KBM-7 (cell line): ENCODE measurements around the gene NPNT.
"Not testable (repeated sequence)": the region's sequence is repeated elsewhere in the genome, so short reads cannot be mapped to it uniquely, and the experiment has no call there.

ENCODE experiments used
- DNase-seq: peaks from one replicate; pipeline ENCODE4 v3.0.0-alpha.2; 2015
- in situ Hi-C: fragments of 300-500 bp; cut with MboI; formaldehyde crosslinking; loops from 2 replicates; pipeline ENCODE4 v1.14.3; 2020; ENCODE audit warnings: low sequenced_read_pairs, low pct_unique_long_range_greater_than_20kb, mixed read lengths

NPNT gene

DNA sequence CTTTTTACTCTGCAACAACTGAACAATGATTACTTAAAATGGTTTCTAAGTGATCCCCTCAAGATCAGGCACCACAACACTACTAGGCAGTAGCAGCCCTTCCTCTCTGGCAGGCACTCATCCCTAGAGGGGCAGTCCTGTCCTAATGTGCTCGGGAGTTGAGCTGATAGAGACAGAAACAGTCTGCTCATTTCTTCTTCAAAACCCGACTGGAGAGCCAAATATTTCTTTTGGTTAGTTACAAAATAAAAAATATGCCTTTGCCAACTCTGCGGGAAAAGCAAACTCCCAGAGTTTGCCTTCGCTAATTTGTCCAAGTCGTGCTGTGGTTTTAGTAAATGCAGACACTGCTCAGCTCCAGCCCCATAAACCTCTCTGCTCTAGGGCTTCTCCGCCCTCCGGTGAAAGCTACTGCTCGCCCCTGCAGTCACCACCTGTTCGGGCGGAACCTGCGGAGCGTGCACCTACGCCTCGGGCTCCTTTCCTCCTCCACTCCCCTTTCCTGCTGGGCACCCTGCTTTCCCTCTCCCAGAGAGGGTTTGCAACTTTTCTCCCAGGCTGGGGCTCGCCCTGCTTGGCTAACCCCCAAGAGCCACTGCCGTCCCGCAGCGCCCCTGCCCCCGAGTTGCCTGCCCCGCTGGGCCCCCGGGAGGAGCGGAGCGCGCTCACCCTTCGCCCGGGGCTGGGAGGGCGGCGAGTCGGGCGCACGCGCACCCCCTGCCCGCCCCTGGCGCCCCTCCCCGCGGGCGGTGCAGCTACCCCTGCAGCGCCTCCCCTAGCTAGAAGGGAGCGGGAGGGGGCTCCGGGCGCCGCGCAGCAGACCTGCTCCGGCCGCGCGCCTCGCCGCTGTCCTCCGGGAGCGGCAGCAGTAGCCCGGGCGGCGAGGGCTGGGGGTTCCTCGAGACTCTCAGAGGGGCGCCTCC is at the start of gene NPNT:
NPNT (plus strand) TSS at position 812 of the 923 bp plus-strand sequence. CDS start 182 bp downstream, outside the sequence.
- in situ Hi-C loops: no loop called here
- peak; percentile 35 for DNase-seq

- in situ Hi-C loops: no loop called here
- no peak for DNase-seq
Measured at GRCh38 chr4:105845559-105845958, 49.7 kb upstream of the NPNT start.

DNA sequence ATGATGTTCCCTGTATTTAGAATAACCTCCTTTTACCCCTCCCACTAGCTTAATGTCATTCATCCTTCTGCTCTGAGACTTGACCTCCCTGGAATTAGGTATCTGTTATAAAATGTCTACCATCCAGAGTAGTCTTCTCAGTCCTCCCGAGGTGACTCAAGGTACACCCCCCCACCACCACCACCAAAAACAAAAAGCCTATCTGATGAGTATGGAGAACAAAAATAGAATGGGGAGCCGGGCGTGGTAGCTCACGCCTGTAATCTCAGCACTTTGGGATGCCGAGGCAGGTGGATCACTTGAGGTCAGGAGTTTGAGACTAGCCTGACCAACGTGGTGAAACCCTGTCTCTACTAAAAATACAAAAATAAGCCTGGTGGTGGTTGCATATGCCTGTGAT is 46.9 kb upstream of the NPNT start:
- in situ Hi-C loops, DNase-seq: not testable (repeated sequence)

GRCh38 chr4:105851196-105851595 is 44.1 kb upstream of the NPNT start:
- DNase-seq: no peak
- in situ Hi-C loops: no loop called here

DNA sequence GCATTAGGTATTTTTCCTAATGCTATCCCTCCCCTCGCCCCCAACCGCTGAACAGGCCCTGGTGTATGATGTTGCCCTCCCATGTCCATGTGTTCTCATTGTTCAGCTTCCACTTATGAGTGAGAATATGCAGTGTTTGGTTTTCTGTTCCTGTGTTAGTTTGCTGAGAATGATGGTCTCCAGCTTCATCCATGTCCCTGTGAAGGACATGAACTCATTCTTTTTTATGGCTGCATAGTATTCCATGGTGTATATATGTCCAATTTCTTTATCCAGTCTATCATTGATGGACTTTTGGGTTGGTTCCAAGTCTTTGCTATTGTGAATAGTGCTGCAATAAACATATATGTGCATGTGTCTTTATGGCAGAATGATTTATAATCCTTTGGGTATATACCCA is 43.0 kb upstream of the NPNT start:
- in situ Hi-C loops, DNase-seq: not testable (repeated sequence)

DNA sequence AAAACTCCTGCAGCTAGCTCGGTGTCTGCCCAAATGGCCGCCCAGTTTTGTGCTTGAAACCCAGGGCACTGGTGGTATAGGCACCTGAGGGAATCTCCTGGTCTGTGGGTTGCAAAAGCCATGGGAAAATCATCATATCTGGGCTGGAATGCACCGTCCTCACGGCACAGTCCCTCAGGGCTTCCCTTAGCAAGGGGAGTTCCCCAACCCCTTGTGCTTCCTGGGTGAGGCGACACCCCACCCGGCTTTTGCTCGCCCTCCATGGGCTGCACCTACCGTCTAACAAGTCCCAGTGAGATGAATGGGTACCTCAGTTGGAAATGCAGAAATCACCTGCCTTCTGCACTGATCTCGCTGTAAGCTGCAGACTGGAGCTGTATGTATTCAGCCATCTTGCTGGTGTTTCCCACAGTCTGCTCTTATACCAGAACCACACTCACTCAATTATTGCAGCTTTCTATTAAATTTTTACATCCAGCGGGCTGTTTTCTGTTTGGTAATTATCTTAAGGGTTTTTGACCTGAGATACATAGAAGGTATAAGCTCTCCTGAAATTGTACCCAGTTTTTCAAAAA is 36.7 kb upstream of the NPNT start:
- DNase-seq: no peak
- in situ Hi-C loops: no loop called here

DNA sequence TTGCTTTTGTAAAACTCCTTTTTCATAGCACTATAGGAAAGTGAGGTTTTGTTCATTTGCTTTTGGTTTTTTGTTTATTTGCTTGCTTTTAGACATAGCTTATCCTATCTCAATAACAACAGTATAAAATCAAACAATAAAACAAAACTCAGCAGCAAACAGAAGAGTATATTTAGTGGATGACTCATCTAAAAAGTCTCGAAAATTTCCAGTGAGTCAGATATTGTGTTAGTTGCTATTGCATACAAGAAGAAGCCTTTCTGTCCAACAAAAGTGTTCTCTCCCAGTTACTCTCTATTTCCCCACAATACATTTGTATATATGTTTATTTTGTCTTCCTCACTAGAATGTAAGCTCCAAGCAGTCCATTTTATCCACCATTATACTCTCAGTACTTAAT is 36.0 kb upstream of the NPNT start:
- DNase-seq: no peak
- in situ Hi-C loops: no loop called here

DNA sequence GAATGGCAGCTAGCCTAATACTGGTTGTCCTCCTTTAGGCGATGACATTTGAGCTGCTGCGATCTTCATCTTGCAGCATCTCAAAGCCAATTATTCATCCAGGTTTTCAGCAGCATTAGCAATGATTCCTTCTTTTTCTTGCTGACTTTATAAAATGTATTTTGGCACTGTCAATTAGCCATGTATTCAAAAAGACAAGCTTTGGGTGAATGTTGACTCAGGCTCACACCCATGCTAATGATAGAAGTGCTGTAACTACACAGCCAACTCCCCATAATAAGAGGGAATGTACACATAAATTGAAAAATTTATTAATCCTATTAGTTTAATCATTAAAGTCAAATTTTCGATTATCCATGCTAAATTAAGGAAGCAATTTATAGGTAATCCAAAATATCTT is 24.3 kb upstream of the NPNT start:
- in situ Hi-C loops: no loop called here
- DNase-seq: no peak

GRCh38 chr4:105871997-105872396 is 23.3 kb upstream of the NPNT start:
- DNase-seq: no peak
- in situ Hi-C loops: no loop called here

GRCh38 chr4:105875233-105875632 is 20.0 kb upstream of the NPNT start:
- in situ Hi-C loops: no loop called here
- no peak for DNase-seq

DNA sequence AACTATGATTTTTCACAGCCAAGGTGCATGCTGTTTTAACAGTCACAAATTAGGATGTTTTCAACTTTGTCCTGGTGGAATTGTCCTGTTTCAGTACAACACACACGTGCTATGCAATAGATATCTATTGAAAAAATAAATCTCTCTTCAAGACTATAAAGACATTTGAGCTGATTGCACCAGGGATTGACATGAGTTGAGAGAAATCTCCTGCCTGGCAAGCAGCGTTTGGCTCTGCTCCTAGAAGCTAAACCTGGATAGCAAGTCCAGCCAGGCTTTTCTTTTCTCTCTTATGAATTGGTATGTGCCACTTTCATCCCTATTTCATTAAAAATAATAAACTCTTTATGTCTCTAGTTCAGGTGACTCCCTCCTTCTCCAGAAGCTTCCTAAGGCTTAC is 16.6 kb upstream of the NPNT start:
- no peak for DNase-seq
- in situ Hi-C loops: no loop called here

DNA sequence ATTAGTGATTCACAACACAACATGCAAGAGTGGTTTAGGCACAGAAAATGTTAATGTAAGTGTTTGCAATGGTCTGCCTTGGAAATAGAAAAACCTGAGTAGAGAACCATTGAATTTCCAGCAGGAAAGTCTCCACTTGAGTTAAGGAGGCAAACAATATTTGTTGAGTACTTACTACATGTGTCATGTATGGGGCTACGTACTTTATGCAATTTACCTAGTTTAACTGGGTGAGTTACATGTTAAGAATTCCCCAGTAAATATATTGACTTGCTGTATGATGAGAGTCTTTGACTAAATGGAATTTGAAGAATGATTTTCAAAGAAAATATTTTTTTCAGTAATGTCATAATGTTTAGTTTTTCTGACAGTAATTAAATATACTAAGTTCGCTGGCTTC is 7.8 kb upstream of the NPNT start:
- DNase-seq: no peak
- in situ Hi-C loops: no loop called here

GRCh38 chr4:105895583-105896460 is 551 bp downstream of the NPNT start:
- peak; percentile 32 for DNase-seq
- in situ Hi-C loops: no loop called here

- in situ Hi-C loops: no loop called here
Measured at GRCh38 chr4:105896461-105896942, 1.2 kb downstream of the NPNT start.

DNA sequence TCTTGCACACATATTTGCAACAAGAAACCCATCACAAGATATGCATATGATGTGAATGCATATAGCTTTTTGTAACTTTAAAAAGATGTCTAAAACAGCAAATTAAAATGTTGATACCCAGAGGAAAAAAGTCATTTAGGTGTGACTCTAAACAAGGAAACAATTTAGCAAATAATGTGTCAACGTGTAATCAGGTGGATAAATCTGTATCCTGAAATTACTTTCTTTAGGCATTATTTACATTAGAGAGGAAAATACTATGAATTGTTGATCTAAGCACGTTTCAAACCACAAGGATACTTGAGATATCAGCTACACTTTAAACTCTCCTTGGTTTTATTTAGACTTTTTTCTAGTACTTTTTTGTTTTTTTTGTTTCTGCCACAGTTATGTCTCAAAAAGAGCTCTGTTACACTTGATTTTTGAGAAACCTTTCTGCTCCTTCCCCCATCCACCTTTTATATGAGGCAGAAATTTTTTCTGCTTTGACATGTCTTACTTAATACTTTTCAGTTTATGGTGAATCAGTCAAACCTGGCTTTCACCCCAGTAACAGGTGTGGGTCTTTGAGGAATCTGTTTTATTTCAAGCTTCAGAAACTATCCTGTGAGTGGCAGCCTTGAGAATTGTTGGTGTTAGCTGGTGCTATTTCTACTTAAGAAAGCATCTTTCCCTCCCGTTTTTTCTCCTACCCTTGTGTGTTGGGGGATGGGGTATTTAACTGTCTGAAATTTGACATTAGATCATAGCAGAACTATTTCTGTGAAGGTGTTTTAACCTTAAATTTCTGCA is 1.9 kb downstream of the NPNT start:
- in situ Hi-C loops: no loop called here
- DNase-seq: peak; percentile 9

More at GRCh38 chr4:105896461-105896942, 1.2 kb downstream of the NPNT start:
- peak; percentile 19 for DNase-seq

DNA sequence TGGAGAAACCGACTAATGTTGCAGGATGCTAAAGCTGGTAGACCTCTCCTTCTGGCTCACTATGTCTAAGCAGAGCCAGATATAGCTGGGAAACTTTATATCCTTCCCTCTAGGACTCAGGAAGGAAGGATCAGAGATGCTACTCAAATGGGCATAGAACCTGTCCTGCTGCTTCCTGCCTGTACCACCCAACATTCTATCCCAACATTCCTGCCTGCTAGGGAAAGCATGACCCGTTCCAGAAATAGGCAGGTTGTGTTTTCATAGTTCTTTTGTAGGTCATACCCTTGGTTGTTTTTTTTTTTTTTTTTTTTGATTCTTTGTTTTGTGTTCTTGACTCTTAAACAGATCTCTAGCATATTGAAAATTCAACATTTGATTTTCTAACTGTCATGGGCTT is 5.3 kb downstream of the NPNT start:
- DNase-seq: no peak
- in situ Hi-C loops: no loop called here

GRCh38 chr4:105902550-105903262 is 7.4 kb downstream of the NPNT start:
- in situ Hi-C loops: no loop called here
- DNase-seq: no peak

GRCh38 chr4:105909787-105910281 is 14.6 kb downstream of the NPNT start:
- no peak for DNase-seq
- in situ Hi-C loops: no loop called here
